IMR-90 (cell line): ENCODE measurements around the gene C1orf167. TPM values are rescaled to one million over a fixed set of nuclear protein-coding genes. Genes with fewer than 3 reads are reported as not detected.

Experiments used
- ATAC-seq: fragments of 200-7000 bp; cut with Tn5 transposase; 2 replicates; pipeline ENCODE4 v1.9.1; 2020; ENCODE audit warnings: low read depth, mild to moderate bottlenecking, moderate library complexity
- BruUV-seq: library from RNA; stranded (reverse); fragments of 400-500 nt; replicated peaks from 2 replicates; lab custom pipeline; 2021; lab: Mats Ljungman, UMichigan
- CTCF ChIA-PET: fragments of 300-600 bp; formaldehyde crosslinking; extraction: SDS; loops from one replicate; lab custom pipeline; 2021; ENCODE audit warnings: antibody characterized with exemption; lab: Yijun Ruan, JAX
- POLR2A ChIA-PET: fragments of 300-600 bp; sonication (Branson Sonifier 250); formaldehyde crosslinking; loops from one replicate; lab custom pipeline; 2022; ENCODE audit warnings: antibody characterized with exemption; ENCODE audit not compliant: unreplicated experiment; lab: Charles Lee
- DNase-seq: peaks from one replicate; pipeline ENCODE4 v3.0.0; 2013
- H2AFZ ChIP-seq: replicated peaks from 2 replicates; pipeline ENCODE3; 2013; ENCODE audit warnings: low read length, mild to moderate bottlenecking; ENCODE audit not compliant: poor library complexity
- H2AK5ac ChIP-seq: 2 replicates; pipeline ENCODE4 v1.6.1; 2013; ENCODE audit warnings: low read depth, low read length, inconsistent platforms
- H2AK9ac ChIP-seq: replicated peaks from 2 replicates; pipeline ENCODE3; 2013; ENCODE audit warnings: mild to moderate bottlenecking, low read depth, low read length, moderate library complexity; ENCODE audit not compliant: poor library complexity
- H2BK120ac ChIP-seq: 2 replicates; pipeline ENCODE4 v1.6.1; 2013; ENCODE audit warnings: low read depth, low read length, inconsistent platforms
- H2BK15ac ChIP-seq: 3 replicates; pipeline ENCODE4 v1.6.1; 2013; ENCODE audit warnings: low read depth, low read length, inconsistent platforms
- H2BK20ac ChIP-seq: 2 replicates; pipeline ENCODE4 v1.6.1; 2013; ENCODE audit warnings: low read depth, mild to moderate bottlenecking, inconsistent platforms, low read length, moderate library complexity
- H2BK5ac ChIP-seq: 2 replicates; pipeline ENCODE4 v1.6.1; 2013; ENCODE audit warnings: mild to moderate bottlenecking, low read depth, low read length, inconsistent platforms; ENCODE audit not compliant: poor library complexity, severe bottlenecking
- H3K14ac ChIP-seq: replicated peaks from 2 replicates; pipeline ENCODE4 v1.6.1; 2013; ENCODE audit warnings: low read depth, low read length, inconsistent platforms
- H3K18ac ChIP-seq: 2 replicates; pipeline ENCODE4 v1.6.1; 2013; ENCODE audit warnings: low read depth, low read length, control low read depth
- H3K23ac ChIP-seq: 2 replicates; pipeline ENCODE4 v1.6.1; 2013; ENCODE audit warnings: low read depth, low read length, inconsistent platforms
- H3K27ac ChIP-seq: 2 replicates; pipeline ENCODE4 v1.5.1; 2013; ENCODE audit warnings: mild to moderate bottlenecking, control low read depth, low read length; ENCODE audit not compliant: insufficient read depth
- H3K27me3 ChIP-seq: 2 replicates; pipeline ENCODE4 v1.6.1; 2013; ENCODE audit warnings: low read length; ENCODE audit not compliant: control insufficient read depth, insufficient read depth
- H3K36me3 ChIP-seq: 2 replicates; pipeline ENCODE4 v1.6.1; 2013; ENCODE audit warnings: low read length, mixed read lengths; ENCODE audit not compliant: control insufficient read depth, insufficient read depth
- H3K4ac ChIP-seq: 2 replicates; pipeline ENCODE4 v1.6.1; 2013; ENCODE audit warnings: low read depth, low read length, inconsistent platforms
- H3K4me1 ChIP-seq: 2 replicates; pipeline ENCODE4 v1.6.1; 2013; ENCODE audit warnings: low read length, mixed read lengths; ENCODE audit not compliant: control insufficient read depth, insufficient read depth
- H3K4me2 ChIP-seq: 2 replicates; pipeline ENCODE4 v1.6.1; 2013; ENCODE audit warnings: low read depth, mild to moderate bottlenecking, control low read depth, low read length, moderate library complexity
- H3K4me3 ChIP-seq: 2 replicates; pipeline ENCODE4 v1.5.1; 2013; ENCODE audit warnings: low read depth, mild to moderate bottlenecking, control low read depth, low read length, moderate library complexity; ENCODE audit not compliant: insufficient read depth
- H3K56ac ChIP-seq: 2 replicates; pipeline ENCODE4 v1.6.1; 2013; ENCODE audit warnings: low read length, inconsistent platforms; ENCODE audit not compliant: insufficient read depth; ENCODE audit errors: extremely low read depth
- H3K79me1 ChIP-seq, 2 experiments: 2 replicates each; pipeline ENCODE4 v1.6.1; 2013; ENCODE audit warnings: low read length in 2 of 2, inconsistent platforms in 1 of 2, low read depth in 1 of 2
- H3K9ac ChIP-seq: 2 replicates; pipeline ENCODE4 v1.6.1; 2013; ENCODE audit warnings: low read depth, low read length, control low read depth
- H3K9me1 ChIP-seq: 2 replicates; pipeline ENCODE4 v1.6.1; 2013; ENCODE audit warnings: low read length, inconsistent platforms; ENCODE audit not compliant: insufficient read depth
- H3K9me3 ChIP-seq: 2 replicates; pipeline ENCODE4 v1.6.1; 2013; ENCODE audit warnings: low read length; ENCODE audit not compliant: control insufficient read depth, insufficient read depth
- H4K20me1 ChIP-seq: 2 replicates; pipeline ENCODE4 v1.6.1; 2013; ENCODE audit warnings: low read length, inconsistent platforms; ENCODE audit not compliant: insufficient read depth
- H4K5ac ChIP-seq: 2 replicates; pipeline ENCODE4 v1.6.1; 2013; ENCODE audit warnings: mild to moderate bottlenecking, low read depth, low read length, control low read depth
- H4K8ac ChIP-seq, 2 experiments: 2 replicates each; pipeline ENCODE4 v1.6.1; 2013; ENCODE audit warnings: low read depth in 2 of 2, low read length in 2 of 2, control low read depth in 1 of 2, inconsistent platforms in 1 of 2
- H4K91ac ChIP-seq: 2 replicates; pipeline ENCODE4 v1.6.1; 2013; ENCODE audit warnings: low read depth, low read length, inconsistent platforms; ENCODE audit not compliant: insufficient read depth
- FOS ChIP-seq: fragments of 150-350 bp; IDR thresholded peaks from 2 replicates; pipeline ENCODE4 v1.6.1; 2016; ENCODE audit warnings: low read depth, low read length
- NFE2L2 ChIP-seq: fragments of 150-350 bp; IDR thresholded peaks from 2 replicates; pipeline ENCODE4 v1.6.1; 2016; ENCODE audit warnings: low read depth, mild to moderate bottlenecking, low read length
- SMC3 ChIP-seq: fragments of 150-350 bp; IDR thresholded peaks from 2 replicates; pipeline ENCODE4 v1.6.1; 2016; ENCODE audit warnings: low read depth, mild to moderate bottlenecking, antibody characterized with exemption, low read length, moderate library complexity
- WGBS, 2 experiments: methylation state at CpG; one replicate each; pipeline versions ENCODE4 v1.1.5 to v1.1.7; 2013; ENCODE audit warnings: missing lambda C conversion rate in 2 of 2; ENCODE audit not compliant: insufficient read length in 1 of 2; ENCODE audit errors: extremely low coverage in 2 of 2; 5-methylcytosine and 5-hydroxymethylcytosine counted together
- dilution Hi-C: fragments of 300-500 bp; cut with HindIII; formaldehyde crosslinking; loops from one replicate; pipeline ENCODE4 v1.14.3; 2018; ENCODE audit warnings: low sequenced_read_pairs; ENCODE audit not compliant: unreplicated experiment
- in situ Hi-C: fragments of 300-500 bp; cut with MboI; formaldehyde crosslinking; loops from 3 replicates; pipeline ENCODE4 v1.14.3; 2019; ENCODE audit warnings: low sequenced_read_pairs, inconsistent platforms, mixed read lengths
- intact Hi-C: fragments of 100-400 bp; cut with micrococcal nuclease; formaldehyde crosslinking; loops from 2 replicates; pipeline ENCODE4 v1.10.0; 2022
- polyA plus RNA-seq, 3 experiments: library from polyadenylated mRNA; depleted of rRNA; stranded (reverse); fragments of >200 nt; gene quantifications; 2 replicates each; pipeline ENCODE4 v1.2.3, GENCODE V29; 2012; ENCODE audit warnings: low replicate concordance in 1 of 3
- total RNA-seq: library from RNA; depleted of rRNA; stranded (reverse); fragments of >200 nt; gene quantifications from 2 replicates; pipeline ENCODE4 v1.2.3, GENCODE V29; 2012

Gene C1orf167
- total and polyA plus RNA-seq, 2 of the 4 experiments (the other 2 are of a cell fraction): under 0.01 to 0.15 TPM

DNA sequence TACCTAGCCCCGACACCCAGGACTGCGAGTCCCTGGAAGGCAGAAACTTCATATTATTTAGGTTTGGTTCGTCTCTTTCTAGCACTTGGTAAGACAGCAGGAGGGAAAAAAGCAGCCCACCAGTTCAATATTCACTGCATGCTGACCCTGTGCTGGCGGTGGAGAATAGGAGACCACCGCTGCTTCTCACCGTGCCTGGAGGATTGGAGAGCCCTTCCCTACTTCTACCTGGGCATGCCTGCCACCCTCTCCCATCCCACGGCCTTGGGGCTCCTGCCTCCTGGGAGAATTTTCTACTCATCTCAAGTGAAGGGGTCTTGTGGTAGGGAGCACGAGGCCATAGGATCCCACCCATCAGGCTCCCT, 38.4 kb downstream of the C1orf167 start:
- BruUV-seq: no TSS peak
- H3K36me3 ChIP-seq: peaks cover 28% of the 10 kb centered on the region
- no peak overlapping the region for H2BK20ac ChIP-seq
- H3K4ac ChIP-seq: no peak overlapping the region
- H4K8ac ChIP-seq: no peak overlapping the region
- CTCF ChIA-PET: no interaction called here
- no peak overlapping the region for H2BK120ac ChIP-seq
- no peak overlapping the region for H3K4me2 ChIP-seq
- H3K27ac ChIP-seq: no peak overlapping the region
- peaks cover 4 to 38% of the 10 kb centered on the region in 2 experiments; a peak in 3 of 4 replicates for H3K79me1 ChIP-seq
- no peaks in the 10 kb centered on the region for H4K20me1 ChIP-seq
- H2AK5ac ChIP-seq: no peak overlapping the region
- TF ChIP-seq NFE2L2 (no peak), FOS (no peak), SMC3 (no peak)
- no peak overlapping the region for H3K9ac ChIP-seq
- no peak overlapping the region for H3K14ac ChIP-seq
- H4K91ac ChIP-seq: no peak overlapping the region
- WGBS, 2 experiments: 100% methylated on average over 1 of the region's 8 CpGs; no CpG with 5 or more reads in 1 of the 2 experiments
- H3K9me1 ChIP-seq: peaks cover 3% of the 10 kb centered on the region; the same call in 1 of the 2 replicates
- ATAC-seq (no peak), DNase-seq (no peak)
- H3K9me3 ChIP-seq: no peaks in the 10 kb centered on the region
- H2BK15ac ChIP-seq: no peak overlapping the region
- no peak overlapping the region for H3K4me3 ChIP-seq
- in situ Hi-C loops: no loop called here
- no peak overlapping the region for H4K5ac ChIP-seq
- H2AK9ac ChIP-seq: peak overlapping the region; percentile 37
- peaks cover 17% of the 10 kb centered on the region for H3K4me1 ChIP-seq
- no peak overlapping the region for H3K56ac ChIP-seq
- H3K23ac ChIP-seq: no peak overlapping the region
- dilution Hi-C loops: no loop called here
- intact Hi-C loops: loop anchor here (5.0 kb wide), 1 partner anchor 118 kb away; the partner anchor contains the start of gene MAD2L2
- no peak overlapping the region for H3K18ac ChIP-seq
- no peak overlapping the region for H2BK5ac ChIP-seq
- no peak overlapping the region for H2AFZ ChIP-seq
- POLR2A ChIA-PET: no interaction called here
- H3K27me3 ChIP-seq: no peaks in the 10 kb centered on the region
